H1 (cell line): ENCODE measurements around the gene AIG1.

Experiments used
- CEBPB ChIP-seq: IDR thresholded peaks from 2 replicates; pipeline ENCODE4 v1.6.1; 2012; ENCODE audit warnings: low read depth, low read length
- EZH2 ChIP-seq: fragments of 200-600 bp; sonication (generic); IDR thresholded peaks from 2 replicates; pipeline ENCODE4 v1.7.1; 2012; ENCODE audit warnings: low read depth, mild to moderate bottlenecking, moderate library complexity, low read length, inconsistent platforms; ENCODE audit not compliant: severe bottlenecking
- JUN ChIP-seq: IDR thresholded peaks from 2 replicates; pipeline ENCODE4 v1.6.1; 2011; ENCODE audit warnings: low read depth, mild to moderate bottlenecking, improper control_type of control experiment, low read length
- POLR2A ChIP-seq, 2 experiments: IDR thresholded peaks; 1 replicate in 1 of 2; 2 replicates in 1 of 2; pipeline ENCODE4 v1.6.1; 2011; ENCODE audit warnings: low read depth in 2 of 2, low read length in 2 of 2, mild to moderate bottlenecking in 2 of 2; ENCODE audit errors: control extremely low read depth in 1 of 2
- TAF1 ChIP-seq: IDR thresholded peaks from 2 replicates; pipeline ENCODE4 v1.6.1; 2011; ENCODE audit warnings: mild to moderate bottlenecking, low read depth, low read length
- YY1 ChIP-seq: IDR thresholded peaks from 2 replicates; pipeline ENCODE4 v1.6.1; 2011; ENCODE audit warnings: low read depth, mild to moderate bottlenecking, low read length
- TF ChIP-seq, protein P1 (sequence below), 3 experiments: IDR thresholded peaks; 1 replicate in 2 of 3; 2 replicates in 1 of 3; pipeline versions ENCODE4 v1.5.1 to v1.6.1; 2011; ENCODE audit warnings: low read length in 3 of 3, mild to moderate bottlenecking in 3 of 3, inconsistent platforms in 2 of 3, low read depth in 1 of 3, moderate library complexity in 1 of 3; ENCODE audit not compliant: insufficient read depth in 1 of 3; ENCODE audit errors: control extremely low read depth in 1 of 3
- TF ChIP-seq, protein P2 (sequence below): fragments of 300-600 bp; sonication (generic); IDR thresholded peaks from 2 replicates; pipeline ENCODE4 v1.7.1; 2012; ENCODE audit warnings: low read length, moderate library complexity, mild to moderate bottlenecking, inconsistent platforms; ENCODE audit not compliant: insufficient replicate concordance

DNA sequence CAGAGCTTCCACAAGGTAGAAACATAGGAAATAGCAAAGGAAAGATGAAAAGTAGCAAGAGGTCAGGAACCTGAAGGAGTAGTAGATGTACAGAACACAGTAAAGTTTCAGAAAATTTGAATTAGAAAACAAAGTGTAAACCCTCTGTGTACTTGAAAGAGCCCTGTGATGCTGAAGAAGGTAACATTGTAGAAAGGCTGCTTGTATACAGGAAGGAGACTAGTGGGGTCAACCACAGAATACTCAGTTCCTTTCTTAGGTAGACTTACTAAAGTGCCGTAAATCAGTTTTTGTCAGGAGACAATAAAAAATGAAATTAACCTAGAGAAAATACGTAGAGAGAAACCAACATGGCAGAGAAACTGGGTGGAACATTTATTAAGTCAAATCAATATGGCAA, 149.7 kb downstream of the AIG1 start:
- TF ChIP-seq, protein P1, sequence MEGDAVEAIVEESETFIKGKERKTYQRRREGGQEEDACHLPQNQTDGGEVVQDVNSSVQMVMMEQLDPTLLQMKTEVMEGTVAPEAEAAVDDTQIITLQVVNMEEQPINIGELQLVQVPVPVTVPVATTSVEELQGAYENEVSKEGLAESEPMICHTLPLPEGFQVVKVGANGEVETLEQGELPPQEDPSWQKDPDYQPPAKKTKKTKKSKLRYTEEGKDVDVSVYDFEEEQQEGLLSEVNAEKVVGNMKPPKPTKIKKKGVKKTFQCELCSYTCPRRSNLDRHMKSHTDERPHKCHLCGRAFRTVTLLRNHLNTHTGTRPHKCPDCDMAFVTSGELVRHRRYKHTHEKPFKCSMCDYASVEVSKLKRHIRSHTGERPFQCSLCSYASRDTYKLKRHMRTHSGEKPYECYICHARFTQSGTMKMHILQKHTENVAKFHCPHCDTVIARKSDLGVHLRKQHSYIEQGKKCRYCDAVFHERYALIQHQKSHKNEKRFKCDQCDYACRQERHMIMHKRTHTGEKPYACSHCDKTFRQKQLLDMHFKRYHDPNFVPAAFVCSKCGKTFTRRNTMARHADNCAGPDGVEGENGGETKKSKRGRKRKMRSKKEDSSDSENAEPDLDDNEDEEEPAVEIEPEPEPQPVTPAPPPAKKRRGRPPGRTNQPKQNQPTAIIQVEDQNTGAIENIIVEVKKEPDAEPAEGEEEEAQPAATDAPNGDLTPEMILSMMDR (IDR thresholded peaks at IDR 0.05; ENCODE audit: control extremely low read depth in 1 of 3, insufficient read depth in 1 of 3, low read depth in 1 of 3, low read length in 3 of 3), result no peak
- TF ChIP-seq, protein P2, sequence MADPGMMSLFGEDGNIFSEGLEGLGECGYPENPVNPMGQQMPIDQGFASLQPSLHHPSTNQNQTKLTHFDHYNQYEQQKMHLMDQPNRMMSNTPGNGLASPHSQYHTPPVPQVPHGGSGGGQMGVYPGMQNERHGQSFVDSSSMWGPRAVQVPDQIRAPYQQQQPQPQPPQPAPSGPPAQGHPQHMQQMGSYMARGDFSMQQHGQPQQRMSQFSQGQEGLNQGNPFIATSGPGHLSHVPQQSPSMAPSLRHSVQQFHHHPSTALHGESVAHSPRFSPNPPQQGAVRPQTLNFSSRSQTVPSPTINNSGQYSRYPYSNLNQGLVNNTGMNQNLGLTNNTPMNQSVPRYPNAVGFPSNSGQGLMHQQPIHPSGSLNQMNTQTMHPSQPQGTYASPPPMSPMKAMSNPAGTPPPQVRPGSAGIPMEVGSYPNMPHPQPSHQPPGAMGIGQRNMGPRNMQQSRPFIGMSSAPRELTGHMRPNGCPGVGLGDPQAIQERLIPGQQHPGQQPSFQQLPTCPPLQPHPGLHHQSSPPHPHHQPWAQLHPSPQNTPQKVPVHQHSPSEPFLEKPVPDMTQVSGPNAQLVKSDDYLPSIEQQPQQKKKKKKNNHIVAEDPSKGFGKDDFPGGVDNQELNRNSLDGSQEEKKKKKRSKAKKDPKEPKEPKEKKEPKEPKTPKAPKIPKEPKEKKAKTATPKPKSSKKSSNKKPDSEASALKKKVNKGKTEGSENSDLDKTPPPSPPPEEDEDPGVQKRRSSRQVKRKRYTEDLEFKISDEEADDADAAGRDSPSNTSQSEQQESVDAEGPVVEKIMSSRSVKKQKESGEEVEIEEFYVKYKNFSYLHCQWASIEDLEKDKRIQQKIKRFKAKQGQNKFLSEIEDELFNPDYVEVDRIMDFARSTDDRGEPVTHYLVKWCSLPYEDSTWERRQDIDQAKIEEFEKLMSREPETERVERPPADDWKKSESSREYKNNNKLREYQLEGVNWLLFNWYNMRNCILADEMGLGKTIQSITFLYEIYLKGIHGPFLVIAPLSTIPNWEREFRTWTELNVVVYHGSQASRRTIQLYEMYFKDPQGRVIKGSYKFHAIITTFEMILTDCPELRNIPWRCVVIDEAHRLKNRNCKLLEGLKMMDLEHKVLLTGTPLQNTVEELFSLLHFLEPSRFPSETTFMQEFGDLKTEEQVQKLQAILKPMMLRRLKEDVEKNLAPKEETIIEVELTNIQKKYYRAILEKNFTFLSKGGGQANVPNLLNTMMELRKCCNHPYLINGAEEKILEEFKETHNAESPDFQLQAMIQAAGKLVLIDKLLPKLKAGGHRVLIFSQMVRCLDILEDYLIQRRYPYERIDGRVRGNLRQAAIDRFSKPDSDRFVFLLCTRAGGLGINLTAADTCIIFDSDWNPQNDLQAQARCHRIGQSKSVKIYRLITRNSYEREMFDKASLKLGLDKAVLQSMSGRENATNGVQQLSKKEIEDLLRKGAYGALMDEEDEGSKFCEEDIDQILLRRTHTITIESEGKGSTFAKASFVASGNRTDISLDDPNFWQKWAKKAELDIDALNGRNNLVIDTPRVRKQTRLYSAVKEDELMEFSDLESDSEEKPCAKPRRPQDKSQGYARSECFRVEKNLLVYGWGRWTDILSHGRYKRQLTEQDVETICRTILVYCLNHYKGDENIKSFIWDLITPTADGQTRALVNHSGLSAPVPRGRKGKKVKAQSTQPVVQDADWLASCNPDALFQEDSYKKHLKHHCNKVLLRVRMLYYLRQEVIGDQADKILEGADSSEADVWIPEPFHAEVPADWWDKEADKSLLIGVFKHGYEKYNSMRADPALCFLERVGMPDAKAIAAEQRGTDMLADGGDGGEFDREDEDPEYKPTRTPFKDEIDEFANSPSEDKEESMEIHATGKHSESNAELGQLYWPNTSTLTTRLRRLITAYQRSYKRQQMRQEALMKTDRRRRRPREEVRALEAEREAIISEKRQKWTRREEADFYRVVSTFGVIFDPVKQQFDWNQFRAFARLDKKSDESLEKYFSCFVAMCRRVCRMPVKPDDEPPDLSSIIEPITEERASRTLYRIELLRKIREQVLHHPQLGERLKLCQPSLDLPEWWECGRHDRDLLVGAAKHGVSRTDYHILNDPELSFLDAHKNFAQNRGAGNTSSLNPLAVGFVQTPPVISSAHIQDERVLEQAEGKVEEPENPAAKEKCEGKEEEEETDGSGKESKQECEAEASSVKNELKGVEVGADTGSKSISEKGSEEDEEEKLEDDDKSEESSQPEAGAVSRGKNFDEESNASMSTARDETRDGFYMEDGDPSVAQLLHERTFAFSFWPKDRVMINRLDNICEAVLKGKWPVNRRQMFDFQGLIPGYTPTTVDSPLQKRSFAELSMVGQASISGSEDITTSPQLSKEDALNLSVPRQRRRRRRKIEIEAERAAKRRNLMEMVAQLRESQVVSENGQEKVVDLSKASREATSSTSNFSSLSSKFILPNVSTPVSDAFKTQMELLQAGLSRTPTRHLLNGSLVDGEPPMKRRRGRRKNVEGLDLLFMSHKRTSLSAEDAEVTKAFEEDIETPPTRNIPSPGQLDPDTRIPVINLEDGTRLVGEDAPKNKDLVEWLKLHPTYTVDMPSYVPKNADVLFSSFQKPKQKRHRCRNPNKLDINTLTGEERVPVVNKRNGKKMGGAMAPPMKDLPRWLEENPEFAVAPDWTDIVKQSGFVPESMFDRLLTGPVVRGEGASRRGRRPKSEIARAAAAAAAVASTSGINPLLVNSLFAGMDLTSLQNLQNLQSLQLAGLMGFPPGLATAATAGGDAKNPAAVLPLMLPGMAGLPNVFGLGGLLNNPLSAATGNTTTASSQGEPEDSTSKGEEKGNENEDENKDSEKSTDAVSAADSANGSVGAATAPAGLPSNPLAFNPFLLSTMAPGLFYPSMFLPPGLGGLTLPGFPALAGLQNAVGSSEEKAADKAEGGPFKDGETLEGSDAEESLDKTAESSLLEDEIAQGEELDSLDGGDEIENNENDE, result no peak
- TF ChIP-seq POLR2A (IDR thresholded peaks at IDR 0.05; ENCODE audit: control extremely low read depth in 1 of 2, low read depth in 2 of 2, low read length in 2 of 2) (no peak), TAF1 (no peak), JUN (no peak), CEBPB (no peak), EZH2 (no peak), YY1 (no peak)
